AG08396 (cell line): ENCODE measurements around the gene RHO.
"Not testable (repeated sequence)": the region's sequence is repeated elsewhere in the genome, so short reads cannot be mapped to it uniquely, and the experiment has no call there.

Experiments used
- DNase-seq: peaks from one replicate; pipeline ENCODE4 v3.0.0; 2012; ENCODE audit warnings: low spot score, mixed read lengths

The RHO gene

DNA sequence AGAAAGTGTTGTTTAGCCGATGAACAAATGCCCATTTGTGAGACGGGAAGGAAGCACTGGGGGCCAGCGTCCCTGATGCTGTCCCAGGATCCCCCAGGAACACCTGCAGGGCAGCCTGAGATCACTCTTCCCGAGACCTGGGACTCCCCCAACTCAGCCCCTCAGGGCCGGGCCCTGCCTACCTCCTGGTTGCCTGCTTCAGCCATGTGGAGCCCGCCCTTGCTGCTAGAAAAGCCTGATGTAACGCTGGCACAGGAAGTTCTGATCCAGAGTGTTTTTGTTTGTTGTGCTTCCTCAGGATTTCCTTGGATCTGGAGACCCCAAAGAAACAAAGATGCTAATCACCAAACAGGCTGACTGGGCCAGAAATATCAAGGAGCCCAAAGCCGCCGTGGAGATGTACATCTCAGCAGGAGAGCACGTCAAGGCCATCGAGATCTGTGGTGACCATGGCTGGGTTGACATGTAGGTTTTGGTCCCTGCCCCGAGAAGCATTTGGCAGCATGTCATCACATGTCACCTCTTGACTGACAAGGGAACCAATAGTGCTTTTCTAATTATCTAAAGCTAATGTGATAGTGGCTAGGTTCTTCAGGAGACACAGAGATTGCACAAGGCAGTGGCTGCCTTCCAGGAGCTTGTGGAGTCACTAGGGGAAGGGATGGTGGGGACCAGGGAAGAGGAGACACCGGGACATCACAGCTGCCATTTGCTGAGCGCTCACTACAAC lies 28.7 kb upstream of the RHO start:
- not testable (repeated sequence) for DNase-seq

DNA sequence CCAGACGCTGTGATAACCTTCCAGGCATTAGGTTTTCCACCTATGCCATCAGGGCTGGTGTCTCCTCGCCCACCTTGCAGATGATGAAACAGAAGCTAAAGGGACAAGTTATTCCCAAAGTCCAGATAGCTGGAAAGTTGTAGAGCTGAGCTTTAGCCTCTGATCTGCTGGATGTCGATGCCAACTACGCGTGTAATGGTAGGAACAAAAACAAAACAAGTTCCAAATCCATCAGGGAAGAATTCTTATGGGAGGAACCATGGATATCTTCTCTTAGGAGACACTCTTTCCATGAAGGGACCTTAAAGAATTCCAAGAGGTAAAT lies 28.1 kb upstream of the RHO start:
- no peak for DNase-seq

DNA sequence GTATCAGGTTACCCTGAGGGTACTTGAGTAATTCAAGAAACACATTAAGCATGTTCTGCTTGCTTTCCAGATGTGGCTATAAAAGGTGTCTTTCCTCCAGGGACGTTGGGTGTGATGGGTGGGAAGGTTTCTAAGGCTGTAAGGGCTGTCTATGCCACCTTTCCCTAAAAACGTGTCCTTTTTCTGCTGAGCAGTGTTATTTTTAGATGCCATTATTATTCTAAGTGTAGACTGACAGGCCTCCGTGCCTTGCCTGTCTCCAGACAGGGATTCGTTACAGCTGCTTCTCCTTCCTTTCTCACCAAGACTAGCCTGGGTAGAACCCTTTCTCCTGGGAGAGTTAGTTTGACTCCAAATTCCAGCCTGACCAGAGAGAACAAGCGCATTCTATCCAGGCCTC lies 26.8 kb upstream of the RHO start:
- no peak for DNase-seq

DNA sequence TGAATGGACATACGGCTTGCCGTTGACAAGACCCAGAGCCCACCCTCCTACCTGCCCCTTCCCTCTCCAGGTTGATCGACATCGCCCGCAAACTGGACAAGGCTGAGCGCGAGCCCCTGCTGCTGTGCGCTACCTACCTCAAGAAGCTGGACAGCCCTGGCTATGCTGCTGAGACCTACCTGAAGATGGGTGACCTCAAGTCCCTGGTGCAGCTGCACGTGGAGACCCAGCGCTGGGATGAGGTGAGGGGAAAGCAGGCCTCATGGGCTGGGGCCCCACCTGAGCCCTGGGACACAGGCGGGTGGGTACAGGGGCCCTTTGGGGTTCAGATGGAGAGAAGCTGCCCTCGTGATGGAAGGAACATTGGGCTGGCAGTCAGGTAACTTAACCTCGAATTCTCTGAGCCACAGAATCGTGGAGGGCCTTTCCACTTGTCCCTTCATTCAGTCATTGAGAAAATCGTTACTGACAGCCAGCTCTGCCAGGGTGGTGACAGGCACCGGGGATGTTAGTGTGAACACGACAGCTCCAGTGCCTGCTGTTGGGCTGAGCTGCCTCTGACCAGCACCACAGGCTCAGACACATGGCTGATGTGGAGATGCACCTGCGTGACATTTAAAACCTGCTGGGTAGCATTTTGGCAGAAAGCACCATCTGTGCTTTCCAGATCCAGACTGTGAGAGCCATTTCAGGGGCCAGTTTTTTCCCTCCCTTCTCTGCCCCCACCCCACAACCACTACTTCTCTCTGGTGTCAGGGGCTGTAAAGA lies 25.6 kb upstream of the RHO start:
- no peak for DNase-seq

DNA sequence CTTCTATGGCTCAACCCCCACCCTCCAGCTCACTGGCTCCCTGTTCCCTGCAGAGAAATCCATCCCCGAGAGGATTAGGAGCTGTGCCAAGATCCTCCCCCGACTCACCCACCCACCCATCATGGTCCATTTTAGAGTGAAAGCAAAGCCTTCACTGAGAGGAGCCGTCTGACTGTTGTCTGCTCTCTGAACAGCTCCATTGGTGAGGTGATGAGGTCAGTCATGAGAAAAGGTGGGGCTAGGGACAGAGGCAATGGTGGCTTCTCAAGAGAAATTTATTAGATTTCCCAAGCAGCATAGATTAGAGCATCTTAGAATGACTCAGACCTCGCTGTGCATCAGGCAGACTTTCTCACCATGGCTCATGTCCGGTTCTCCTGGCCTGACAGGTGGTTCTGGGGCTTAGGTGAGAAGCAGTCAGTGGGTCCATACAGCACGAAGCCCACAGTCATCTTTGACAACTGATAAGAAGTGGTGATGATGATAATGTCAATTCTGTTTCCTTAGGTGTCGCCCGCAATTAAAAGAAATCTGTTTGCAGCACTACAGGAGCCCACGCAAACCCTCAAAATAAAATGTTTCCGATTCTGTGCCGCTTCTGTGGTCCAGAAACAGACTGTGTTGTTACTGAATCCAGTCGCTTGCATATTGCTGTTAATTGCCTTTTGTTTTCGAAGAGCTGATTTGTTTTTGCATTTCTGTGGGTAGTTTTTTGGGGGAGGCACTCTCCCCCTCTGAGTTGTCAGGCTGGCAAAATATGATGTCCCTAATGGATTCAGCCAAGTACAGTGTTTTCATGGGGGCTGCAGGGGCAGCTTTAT lies 24.8 kb upstream of the RHO start:
- DNase-seq, result no peak

DNA sequence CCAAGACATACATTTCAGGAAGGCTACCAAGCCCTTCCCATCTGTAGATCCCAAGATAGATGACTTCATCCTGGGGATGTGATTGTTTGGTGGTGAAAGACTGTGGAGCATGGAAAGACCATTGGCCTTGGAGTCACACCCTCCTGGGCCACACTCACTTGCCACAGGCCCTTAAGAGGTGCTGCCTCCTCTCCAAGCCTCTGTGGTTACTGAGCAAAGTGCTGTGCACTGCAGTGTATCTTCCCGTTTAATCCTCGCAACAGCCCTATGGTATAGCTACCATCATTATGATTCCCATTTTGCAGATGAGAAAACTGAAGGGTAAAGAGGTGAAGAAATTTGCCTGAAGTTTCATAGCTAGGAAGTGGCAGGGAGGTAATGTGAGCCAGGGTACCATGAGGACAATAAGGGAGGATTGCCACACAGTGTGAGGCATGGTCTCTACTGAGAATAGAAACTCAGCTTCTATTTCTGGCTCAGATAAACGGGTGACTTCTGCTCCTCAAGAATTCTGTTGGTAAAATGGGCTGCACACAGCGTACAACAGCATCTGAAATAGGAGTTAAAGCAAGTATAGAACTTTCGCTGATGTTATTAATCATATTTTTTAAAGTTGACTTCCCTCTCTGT lies 23.9 kb upstream of the RHO start:
- no peak for DNase-seq

DNA sequence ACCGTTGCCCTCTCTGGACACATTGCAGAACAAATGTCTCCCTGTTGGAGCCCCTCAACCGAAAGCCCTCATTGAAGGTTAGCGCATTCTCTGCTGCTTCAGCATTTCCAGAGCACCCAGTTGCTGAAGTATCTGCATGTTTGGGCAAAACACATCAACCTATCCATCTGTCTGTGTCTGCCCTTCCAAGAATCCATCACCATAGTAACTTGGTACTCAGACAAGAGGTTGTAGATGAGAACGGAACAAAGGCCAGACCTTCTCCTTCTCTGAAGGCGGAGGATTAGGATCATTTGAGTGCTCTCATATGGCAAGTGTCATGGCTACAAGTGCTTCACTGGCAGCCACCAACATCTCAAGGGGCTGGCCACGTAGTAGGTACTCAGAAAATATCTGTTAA lies 23.1 kb upstream of the RHO start:
- DNase-seq, result no peak

DNA sequence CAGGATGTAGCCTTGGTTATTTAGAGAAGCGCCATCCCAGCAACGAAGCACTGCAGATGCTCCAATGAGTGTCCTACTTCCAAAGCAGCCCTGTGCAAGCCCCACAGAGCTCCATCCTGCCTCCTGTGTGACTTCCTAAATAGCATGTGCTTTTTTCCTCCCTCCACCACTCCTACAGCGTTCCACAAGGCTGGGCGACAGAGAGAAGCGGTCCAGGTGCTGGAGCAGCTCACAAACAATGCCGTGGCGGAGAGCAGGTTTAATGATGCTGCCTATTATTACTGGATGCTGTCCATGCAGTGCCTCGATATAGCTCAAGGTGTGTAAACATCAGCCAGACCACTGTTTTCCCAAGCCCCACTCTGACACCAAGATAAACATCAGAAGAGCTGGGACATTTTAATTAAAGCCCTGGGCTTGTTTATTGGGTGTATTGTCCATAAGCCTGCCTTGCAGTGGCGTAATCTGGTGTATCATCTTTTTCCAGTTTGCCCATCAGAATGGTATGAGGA lies 22.2 kb upstream of the RHO start:
- no peak for DNase-seq

DNA sequence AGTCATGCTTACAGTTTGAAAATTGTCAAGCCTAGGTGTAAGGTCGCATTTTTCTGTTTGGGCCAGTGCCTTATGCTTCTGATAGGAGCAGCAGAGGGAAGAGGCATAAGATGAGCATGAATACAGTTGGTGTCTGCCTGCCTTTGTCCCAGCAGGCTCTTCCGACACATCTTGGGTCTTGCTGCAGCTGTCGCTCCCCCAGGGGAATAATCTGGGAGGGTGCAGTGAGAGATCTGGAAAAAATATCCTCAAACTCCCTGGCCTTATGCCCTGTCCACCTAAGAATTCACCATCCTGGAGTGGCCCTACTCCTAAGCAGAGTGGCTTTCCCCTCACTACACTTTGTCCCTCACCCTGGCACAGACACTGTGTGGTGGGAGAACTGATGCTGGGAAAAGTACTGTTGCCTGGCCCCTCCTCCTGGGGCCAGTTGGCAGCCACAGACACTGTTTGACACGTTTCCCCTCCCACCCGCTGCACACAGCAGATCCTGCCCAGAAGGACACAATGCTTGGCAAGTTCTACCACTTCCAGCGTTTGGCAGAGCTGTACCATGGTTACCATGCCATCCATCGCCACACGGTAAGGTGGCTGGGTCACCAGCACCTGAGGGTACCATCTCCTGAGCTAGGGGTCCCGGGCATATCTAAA lies 21.1 kb upstream of the RHO start:
- DNase-seq, result no peak

DNA sequence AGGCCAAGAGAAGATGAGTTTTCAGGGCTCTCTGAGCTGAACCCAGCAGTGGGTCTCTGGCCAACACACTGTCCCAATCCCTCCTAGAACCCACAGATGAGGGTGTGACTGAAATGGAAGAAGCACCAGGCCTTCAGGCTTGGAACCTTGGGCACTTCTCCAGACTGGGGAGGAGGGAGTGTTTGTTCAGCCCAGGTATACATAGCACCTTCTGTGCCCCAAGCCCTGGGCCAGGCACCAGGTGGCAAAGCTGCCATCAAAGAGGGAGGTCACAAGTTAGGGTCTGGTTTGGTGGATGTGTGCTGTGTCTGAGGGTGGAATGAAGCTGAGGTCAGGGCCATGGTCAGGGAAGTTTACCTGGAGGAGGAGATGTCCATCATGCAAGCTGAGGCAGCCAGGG lies 15.8 kb upstream of the RHO start:
- no peak for DNase-seq

DNA sequence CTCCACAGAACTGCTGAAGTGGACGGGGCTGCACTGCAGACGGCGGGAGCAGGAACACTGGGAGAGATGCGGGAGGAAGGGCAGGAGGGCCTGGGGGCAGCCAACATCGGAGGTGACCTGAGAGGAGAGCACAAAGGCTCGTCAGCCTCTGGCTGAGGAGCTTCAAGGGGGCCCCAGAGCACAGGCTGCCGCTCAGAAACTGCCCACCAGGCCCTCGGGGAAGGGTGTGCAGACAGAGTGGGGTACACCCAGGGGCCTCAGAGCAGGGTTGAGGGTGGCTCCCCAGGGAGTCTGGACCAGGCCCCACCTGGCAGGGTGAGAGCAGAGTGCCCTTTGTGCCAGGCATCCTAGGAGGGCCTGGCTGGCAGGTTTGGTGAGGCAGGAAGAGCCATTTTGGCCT lies 14.7 kb upstream of the RHO start:
- no peak for DNase-seq

DNA sequence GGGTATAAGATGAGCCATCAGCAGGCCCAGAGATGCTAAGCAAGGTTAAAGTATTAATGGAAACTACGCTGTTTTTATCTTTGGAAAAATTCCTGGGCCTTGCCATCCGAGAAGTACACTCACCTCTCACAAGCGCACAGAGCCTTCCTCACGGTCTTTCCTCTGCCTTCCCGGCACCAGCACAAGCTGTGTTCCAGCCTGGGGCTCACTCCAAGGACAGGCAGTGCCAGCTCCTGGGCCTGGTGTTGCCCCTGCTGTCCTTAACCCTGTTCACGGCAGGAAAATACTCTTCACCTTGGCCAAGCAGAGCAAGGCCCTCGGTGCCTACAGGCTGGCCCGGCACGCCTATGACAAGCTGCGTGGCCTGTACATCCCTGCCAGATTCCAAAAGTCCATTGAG lies 14.3 kb upstream of the RHO start:
- DNase-seq, result no peak

DNA sequence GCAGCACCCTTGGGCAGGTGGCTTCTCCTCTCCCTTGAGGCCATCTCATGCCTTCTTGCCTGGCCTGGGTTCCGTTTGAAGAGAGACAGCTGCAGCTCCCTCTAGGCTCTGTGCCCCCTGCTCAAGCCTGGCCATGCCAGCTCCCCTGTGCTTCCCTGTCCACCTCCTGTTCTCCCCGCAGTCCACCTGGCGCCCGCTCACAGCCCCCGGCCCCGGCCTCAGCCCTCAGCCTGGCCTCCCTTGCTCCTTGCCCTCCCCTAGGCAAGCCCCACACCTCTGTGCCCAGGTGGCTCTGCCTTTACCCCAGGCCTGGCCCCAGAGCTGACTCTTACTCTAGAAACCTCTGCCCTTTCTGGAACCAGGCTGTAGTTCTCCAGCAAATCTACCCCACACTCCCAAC lies 13.9 kb upstream of the RHO start:
- no peak for DNase-seq

DNA sequence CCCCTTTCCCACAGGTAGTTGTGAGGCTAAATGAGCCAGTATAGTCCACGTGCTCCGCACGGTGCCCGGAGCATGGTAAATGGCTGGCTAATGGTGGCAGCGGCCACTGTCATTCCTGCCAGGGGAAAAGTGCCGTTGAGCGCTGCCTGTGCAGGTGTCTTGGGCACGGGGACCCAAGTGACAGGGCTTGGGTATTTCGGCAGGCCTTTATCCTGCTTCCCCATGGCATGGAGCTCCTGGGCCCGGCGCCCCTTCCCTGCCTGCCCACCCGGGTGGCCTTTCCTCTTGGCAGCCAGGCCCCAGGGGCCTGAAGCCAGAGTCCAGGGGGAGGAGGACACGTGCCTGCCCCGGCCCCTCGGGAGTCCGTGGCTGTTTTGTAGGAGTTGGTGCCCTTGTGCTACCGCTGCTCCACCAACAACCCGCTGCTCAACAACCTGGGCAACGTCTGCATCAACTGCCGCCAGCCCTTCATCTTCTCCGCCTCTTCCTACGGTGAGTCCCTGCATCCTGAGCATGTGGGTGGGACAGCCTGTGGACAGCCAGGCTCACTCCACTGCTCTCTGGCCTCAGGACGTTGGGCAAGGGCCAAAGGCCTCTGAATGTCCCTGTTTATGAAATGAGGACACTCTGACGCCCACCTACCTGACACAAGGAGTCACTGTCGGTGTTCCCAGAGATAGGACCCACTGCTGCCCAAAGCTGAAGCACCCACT lies 13.2 kb upstream of the RHO start:
- DNase-seq, result not testable (repeated sequence)

DNA sequence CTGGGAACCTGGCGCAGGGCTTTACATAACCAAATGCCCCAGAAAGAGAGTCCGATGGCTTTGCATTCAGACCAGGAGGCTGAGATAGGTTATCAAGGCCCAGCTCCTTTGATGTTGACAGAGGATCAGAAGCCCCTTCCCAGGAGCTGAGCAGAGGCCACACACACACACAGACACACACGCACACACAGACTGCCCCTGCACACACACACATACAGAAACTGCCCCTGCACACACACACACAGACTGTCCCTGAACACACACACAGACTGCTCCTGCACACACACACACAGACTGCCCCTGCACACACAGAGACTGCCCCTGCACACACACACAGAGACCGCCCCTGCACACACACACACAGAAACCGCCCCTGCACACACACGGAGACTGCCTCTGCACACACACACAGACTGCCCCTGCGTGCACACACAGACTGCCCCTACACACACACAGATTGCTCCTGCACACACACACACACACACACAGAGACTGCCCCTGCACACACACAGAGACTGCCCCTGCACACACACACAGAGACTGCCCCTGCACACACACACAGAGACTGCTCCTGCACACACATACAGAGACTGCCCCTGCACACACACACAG lies 12.5 kb upstream of the RHO start:
- not testable (repeated sequence) for DNase-seq

DNA sequence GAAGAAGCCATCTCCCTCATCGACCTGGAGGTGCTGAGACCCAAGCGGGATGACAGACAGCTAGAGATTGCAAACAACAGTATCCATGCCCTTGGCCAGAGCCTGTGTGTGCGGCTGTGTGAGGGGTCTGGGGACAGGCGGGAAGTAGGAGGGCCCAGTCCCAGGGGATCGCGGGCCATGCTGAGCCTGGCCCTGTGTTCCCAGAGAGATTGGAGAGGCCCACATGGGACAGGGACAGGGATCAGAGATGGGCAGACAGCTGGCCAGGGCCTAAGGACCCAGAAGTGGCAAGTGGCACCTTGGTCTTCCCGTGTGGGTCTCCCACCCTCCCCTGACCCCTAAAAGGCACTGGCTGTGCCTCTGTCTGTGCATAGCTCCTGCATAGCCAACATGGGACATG lies 10.9 kb upstream of the RHO start:
- DNase-seq, result no peak

DNA sequence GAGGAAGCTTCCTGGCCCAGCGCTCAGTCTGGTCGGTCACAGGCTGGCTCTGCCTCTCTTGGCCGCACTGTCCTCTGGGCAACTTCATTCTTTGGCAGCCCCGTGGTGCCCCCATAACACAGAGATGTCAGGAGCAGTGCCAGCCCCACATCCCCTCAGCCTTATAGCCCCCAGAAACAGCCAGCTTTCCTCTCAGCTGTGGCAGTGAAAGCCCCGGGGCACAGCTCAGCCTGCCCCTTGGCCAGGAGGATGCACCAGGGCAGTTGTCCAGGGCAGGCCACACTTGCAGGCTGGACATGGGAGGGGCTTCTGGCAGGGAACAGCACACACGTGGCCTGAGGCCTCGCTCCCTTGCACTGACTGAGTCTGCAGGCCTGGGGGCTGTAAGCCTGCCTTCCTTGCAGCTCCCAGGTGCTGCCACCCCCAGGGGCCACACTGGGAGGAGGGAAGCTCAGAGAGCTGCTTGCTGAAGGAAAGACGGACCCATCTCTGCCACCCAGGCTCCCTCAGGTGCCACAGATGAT lies 10.3 kb upstream of the RHO start:
- DNase-seq, result no peak

DNA sequence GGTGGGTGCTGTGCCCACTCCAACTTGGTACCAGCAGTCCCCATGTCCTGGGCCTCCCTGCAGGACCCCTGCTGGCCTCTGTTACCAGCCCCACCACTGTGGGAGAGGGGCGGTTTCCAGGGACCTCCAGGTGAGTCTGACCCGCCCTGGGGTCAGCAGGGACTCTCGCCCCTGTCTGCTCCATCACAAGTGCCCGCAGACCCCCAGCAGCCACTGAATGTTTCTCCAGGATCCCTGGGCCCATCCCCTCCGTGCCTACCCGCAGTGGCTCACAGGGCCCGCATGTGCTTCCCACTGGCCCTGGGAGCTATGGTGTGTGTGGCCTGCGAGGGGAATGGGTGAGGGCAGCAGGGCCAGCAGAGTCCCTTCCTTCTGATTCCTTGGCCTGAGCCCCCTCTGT lies 9.9 kb upstream of the RHO start:
- no peak for DNase-seq

DNA sequence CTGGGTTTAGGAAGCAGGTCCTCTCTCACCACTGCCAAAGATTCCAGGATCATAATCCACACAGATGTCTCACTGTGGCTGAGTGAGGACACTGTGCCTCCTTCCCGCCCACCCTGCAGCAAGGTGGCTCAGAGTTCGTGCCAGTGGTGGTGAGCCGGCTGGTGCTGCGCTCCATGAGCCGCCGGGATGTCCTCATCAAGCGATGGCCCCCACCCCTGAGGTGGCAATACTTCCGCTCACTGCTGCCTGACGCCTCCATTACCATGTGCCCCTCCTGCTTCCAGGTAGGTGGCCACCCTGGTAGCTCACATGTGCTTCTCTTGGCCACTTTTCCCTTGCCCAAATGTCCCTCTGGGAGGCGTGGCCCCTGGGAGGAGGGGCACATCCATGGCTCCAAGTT lies 9.0 kb upstream of the RHO start:
- no peak for DNase-seq

DNA sequence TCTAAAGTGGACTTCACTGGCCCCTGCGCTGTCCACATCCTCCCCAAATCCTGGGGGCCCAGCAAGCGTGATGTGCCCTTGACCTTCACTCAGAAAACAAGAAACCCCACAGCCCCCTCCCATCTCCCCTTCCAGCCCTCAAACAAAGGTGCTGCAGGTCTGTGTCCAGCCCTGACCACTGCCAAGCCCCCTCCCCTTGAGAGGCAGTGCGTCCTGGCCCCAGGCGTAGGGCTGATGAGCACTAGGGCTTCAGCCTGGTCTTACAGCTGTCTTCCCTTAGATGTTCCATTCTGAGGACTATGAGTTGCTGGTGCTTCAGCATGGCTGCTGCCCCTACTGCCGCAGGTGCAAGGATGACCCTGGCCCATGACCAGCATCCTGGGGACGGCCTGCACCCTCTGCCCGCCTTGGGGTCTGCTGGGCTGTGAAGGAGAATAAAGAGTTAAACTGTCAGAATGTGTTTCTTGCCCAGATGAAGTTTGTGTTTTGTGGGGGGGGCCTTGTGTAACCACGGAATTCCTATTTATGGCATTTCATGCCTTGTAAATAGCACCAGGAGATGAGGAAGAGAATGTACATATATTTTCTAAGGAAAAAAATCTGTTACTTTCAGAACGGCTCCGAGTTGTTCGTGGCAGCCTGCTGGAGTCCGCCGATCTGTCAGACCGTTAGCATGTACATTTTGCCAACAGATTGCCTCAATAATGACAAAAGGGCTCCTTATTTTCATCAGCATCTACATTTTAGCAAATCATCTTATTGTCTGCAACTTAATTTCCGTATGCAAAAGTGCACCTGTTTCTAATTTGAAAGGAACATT lies 8.3 kb upstream of the RHO start:
- DNase-seq, result no peak
